PFSK-1 (cell line): ENCODE measurements around the gene MPP2.

ENCODE experiments used
- POLR2AphosphoS5 ChIP-seq: IDR thresholded peaks from 2 replicates; pipeline ENCODE4 v1.6.1; 2012; ENCODE audit warnings: low read depth, mild to moderate bottlenecking, control low read depth, low read length, moderate library complexity
- REST ChIP-seq, 2 experiments: IDR thresholded peaks; 2 replicates each; pipeline versions ENCODE4 v1.6.1 to v1.8.0; 2011 to 2012; ENCODE audit warnings: low read depth in 2 of 2, low read length in 2 of 2, control low read depth in 1 of 2, inconsistent platforms in 1 of 2, mild to moderate bottlenecking in 1 of 2, moderate library complexity in 1 of 2; ENCODE audit not compliant: insufficient read depth in 1 of 2
- TAF1 ChIP-seq: IDR thresholded peaks from 2 replicates; pipeline ENCODE4 v1.6.1; 2012; ENCODE audit warnings: low read length, control low read depth, borderline replicate concordance; ENCODE audit not compliant: insufficient read depth

- TF ChIP-seq POLR2AphosphoS5: no peak
- no peak for TF ChIP-seq REST (IDR thresholded peaks at IDR 0.05; ENCODE audit: insufficient read depth in 1 of 2, low read depth in 2 of 2, low read length in 2 of 2)
- no peak for TF ChIP-seq TAF1
Measured at GRCh38 chr17:43861960-43862359, 45.4 kb downstream of the MPP2 start.
